RCC 7860 (cell line): ENCODE results near the gene SMARCA5.
"Not testable (repeated sequence)": the region's sequence is repeated elsewhere in the genome, so short reads cannot be mapped to it uniquely, and the experiment has no call there.

Experiments used
- DNase-seq: peaks from one replicate; pipeline ENCODE4 v3.0.0-alpha.2; 2015; ENCODE audit warnings: low spot score
- FAIRE-seq: peaks from 2 replicates; lab custom pipeline; 2012; peaks lifted over from hg19 to GRCh38; lab: Jason Lieb, UNC

SMARCA5 gene, protein sequence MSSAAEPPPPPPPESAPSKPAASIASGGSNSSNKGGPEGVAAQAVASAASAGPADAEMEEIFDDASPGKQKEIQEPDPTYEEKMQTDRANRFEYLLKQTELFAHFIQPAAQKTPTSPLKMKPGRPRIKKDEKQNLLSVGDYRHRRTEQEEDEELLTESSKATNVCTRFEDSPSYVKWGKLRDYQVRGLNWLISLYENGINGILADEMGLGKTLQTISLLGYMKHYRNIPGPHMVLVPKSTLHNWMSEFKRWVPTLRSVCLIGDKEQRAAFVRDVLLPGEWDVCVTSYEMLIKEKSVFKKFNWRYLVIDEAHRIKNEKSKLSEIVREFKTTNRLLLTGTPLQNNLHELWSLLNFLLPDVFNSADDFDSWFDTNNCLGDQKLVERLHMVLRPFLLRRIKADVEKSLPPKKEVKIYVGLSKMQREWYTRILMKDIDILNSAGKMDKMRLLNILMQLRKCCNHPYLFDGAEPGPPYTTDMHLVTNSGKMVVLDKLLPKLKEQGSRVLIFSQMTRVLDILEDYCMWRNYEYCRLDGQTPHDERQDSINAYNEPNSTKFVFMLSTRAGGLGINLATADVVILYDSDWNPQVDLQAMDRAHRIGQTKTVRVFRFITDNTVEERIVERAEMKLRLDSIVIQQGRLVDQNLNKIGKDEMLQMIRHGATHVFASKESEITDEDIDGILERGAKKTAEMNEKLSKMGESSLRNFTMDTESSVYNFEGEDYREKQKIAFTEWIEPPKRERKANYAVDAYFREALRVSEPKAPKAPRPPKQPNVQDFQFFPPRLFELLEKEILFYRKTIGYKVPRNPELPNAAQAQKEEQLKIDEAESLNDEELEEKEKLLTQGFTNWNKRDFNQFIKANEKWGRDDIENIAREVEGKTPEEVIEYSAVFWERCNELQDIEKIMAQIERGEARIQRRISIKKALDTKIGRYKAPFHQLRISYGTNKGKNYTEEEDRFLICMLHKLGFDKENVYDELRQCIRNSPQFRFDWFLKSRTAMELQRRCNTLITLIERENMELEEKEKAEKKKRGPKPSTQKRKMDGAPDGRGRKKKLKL

DNA sequence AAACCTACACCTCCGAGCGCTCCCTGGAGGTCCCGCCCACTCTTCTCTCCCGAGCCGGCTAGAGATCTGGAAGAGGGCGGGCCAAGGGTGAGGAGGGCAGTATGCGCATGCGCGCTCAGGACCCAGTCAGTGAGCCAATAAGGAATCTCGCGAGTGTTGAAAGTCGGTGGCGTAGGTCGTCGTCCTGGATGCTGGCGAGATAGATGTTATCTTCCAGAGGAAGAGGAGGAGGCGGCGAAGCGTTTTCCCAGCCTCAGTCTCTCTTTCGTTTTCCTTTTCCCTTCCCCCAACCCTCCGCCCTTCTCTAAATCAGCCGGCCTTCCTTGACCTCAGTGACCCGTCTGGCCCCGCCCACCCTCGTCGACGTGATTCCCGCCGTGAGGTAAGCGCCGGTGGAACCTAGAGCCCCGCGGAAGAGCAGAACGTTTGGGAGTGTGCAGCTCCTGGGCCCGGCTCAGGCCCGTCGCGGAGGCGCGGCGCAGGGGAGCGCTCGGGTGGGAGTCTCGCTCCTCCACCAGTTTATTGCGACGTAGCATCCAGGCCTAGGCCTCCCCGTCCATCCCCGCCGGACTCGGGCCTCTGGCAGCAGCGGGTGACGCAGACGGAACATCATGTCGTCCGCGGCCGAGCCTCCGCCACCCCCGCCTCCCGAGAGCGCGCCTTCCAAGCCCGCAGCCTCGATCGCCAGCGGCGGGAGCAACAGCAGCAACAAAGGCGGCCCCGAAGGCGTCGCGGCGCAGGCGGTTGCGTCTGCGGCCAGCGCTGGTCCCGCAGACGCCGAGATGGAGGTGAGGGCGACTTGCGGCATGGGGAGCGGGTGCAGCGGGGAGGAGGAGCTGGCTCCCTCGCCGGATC is at the start of gene SMARCA5:
Gene SMARCA5 (plus strand): TSS at position 389 of the 855 bp plus-strand sequence. CDS start 223 bp downstream, at position 612.
- DNase-seq = peak; percentile 98

DNA sequence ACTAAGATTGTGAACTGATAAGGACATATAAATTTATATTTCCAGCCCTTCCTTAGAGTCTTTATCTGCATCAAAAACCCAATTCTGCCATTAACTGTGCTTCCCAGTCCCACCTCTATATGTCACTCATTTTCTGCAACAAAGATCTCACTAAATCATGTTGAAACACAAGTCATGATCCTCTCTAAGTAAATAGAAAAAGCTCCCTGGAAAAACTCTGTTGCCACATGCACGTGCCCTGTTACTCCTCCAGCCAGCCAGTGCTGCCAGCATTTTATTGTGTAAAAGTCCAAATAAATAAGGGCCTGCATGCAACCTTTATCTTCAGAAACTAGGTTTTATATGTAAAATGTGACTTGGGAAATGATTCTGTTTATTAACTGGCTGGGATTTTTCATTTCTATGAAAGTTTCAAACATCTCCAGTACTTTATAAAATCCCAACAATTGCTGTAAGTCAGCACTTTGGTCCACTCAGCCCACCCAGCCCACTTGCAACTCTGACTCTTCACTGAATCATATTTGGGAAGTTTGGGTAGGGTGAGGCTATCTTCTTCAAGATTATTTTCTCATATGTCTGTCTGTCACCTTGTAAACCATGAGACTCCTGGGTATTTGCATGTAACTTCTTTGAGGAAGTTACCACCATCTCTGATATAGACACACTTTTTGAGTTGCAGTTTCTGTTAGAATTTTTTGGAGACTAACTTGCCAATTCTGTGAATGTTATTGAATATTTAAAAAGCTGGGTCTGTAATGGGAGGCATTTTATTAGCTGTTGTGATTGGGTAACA is 40.0 kb upstream of the SMARCA5 start:
- no peak for DNase-seq
- no peak for FAIRE-seq

More for the DNA sequence above, at the start of gene SMARCA5:
- FAIRE-seq = peak; percentile 89

DNA sequence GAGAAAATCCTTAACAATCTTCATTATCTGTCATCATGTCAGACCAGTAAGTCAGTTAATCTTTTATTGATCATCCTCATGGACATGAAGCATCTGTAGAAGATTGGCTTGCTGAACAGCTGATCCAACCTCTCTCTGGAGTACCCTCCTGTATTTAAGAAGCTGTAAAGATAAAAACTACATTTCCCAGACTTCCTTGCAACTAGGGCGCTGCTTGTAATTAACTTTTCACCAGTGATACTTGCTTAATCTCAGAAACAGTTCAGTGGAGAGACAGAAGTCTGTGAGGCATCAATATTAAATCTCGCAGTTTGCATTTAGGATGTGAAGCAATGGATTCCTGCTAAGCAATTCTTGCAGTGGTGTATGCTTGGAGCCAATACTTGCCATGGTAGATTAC is 36.0 kb upstream of the SMARCA5 start:
- DNase-seq = no peak
- FAIRE-seq = no peak

DNA sequence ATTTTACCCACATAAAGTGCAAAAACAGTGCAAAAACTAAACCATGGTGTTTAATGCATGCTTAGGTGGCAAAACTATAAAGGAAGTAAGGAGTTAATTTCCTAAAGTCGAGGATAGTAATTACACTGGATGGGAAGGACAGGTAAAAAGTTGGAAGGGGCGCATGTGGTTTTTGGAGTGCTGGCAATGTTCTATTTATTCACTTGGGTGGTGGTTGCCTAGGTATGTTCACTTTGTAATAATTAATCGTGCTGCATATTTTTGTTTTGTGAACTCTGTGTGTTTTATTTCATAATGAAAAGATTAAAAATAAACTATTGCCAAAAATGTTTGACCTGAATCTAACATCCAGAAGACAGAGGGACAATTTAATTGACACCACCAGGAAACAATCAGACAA is 32.1 kb upstream of the SMARCA5 start:
- FAIRE-seq (no peak), DNase-seq (no peak)

DNA sequence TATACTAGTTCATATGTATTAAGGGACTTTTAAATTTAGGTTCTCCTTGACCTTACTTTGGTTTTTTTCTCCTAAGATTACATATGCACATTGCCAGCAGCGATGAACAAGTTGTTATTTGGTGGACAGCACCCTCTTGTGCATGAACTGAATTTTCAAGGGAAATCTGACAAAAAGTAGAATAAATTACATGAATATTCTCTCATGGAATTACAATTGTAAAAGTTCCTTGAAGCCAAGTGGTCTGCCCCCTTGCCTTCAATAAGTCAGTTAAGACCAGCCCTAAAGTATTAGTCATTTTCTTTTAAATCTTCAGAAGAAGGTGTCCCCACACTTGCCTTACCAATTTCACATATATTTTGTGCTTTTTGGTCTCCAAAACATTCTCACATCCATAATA is 30.7 kb upstream of the SMARCA5 start:
- FAIRE-seq = no peak
- no peak for DNase-seq

DNA sequence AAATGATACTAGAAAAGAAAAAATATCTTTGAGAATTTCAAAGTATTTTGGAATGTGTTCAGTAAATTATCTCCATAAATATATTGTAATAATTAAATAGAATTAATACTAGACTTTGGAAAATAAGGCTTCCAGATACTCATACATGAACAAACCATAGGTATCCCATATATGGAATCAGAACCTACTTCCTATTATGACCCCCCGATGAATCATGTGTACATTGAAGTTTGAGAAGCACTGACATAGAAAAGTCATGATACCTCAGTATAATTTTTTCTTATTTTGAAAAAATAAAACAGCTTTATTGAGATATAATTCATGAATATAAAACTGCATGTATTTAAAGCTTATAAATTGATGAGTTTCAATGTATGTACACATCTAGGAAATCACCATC is 27.2 kb upstream of the SMARCA5 start:
- FAIRE-seq (no peak), DNase-seq (no peak)

DNA sequence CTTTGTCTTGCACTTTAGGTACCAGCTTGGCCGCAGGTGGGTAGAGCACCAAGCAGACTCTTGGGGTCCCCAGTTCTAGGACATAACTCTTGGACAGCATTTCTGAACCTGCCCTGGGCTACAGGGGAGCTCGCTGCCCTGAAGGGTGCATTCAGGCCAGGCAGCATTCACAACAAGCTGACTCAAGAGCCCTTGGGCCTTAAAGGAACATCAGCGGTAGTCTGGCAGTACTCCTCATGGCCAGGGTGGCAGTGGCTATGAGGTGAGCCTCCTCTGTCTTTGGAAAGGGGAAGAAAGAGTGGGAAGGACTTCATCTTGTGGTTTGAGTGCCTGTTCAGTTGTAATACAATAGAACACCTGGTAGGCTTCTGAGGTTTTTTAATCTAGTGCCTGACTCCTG is 24.8 kb upstream of the SMARCA5 start:
- FAIRE-seq = no peak
- DNase-seq = no peak

DNA sequence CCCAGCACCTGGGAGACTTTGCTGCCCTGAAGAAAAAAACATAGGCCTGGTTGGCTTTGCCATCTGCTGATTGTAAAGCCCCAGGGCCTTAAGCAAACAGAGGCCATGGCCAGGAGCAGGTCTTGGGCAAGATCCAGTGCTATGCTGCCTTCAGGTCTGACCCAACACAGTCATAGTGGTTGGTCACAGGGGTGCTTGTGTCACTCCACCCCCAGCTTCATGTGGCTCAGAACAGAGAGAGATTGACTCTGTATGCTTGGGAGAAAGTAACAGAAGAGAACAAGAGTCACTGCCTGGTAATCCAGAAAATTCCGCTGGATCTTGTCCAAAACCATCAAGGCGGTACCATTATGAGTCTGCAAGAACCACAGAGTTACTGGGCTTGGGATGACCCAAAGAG is 24.4 kb upstream of the SMARCA5 start:
- no peak for DNase-seq
- no peak for FAIRE-seq

DNA sequence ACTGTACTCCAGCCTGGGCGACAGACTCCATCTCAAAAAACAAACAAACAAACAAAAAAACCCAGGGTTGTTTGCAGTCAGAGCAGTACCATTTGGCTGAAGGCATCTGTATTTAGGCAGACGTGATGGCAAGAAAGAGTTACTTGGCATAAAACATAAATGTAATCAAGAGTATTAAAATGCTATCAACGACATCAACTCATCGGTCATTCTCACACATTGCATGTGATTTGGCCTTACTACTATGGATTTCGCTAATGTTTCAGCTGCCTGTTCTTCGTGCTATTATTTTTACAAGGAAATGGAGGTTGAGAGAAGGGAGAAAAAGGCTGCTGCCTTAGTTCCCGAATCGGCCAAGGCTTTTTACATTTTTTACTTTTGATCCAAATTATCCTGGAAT is 15.5 kb upstream of the SMARCA5 start:
- no peak for DNase-seq
- FAIRE-seq = no peak

DNA sequence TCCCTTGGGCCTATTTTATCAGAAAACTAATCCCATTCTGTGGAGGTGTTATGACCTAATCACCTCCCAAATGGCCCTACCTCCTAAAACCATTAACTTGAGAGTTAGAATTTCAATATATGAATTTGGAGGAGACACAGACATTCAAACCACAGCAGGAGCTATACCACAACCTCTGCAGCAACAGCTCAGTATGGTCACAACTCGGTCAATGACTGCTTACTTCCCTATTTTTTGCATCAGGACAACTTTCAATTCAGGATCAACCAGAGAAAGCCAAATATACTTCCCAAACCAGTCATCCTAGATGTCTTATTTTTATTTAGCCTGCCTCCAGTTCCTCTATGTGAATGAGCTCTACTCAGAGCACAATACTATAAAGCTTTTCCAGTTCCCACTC is 11.3 kb upstream of the SMARCA5 start:
- FAIRE-seq (no peak), DNase-seq (no peak)

DNA sequence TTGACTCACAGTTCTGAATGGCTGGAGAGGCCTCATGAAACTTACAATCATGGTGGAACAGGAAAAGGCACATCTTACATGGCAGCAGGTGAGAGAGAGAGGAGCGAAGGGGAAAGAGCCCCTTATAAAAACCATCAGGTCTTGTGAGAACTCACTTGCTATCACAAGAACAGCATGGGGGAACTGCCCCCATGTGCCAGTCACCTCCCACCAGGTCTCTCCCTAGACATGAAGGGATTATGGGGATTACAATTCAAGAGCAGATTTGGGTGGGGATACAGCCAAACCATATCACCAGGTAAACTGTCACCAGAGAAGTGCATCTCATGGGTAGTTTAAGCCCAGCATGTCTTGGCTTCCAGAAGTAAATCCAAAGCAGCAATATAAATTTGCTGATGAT is 7.5 kb upstream of the SMARCA5 start:
- no peak for DNase-seq
- no peak for FAIRE-seq

DNA sequence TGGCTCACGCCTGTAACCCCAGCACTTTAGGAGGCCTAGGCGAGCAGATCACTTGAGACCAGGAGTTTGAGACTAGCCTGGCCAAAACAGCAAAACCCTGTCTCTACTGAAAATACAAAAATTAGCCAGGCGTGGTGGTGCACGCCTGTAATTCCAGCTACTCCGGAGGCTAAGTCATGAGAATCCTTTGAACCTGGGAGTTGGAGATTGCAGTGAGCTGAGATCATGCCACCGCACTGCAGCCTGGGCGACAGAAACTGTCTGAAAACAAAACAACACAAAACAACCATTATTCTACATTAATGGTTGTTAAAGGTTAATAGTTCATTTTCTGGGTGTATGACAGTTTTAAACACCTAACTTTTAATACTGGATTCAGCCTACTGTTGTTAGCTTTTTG is 1.6 kb upstream of the SMARCA5 start:
- DNase-seq (no peak), FAIRE-seq (no peak)

DNA sequence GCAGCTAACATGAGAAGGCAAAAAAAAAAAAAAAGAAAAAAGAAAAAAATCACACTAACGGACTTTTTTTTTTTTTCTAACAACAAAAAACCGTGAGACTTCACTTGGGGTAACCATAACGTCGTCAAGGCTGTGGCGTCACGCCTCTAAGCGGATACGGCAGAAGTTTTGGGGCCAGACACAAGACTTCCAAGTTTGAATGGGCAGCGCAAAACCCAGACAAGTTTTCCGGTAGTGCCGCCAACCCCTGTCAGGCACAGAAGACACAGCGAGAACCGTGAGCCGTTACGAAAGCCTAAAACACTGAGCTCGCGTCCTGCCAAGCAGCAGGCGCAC is 556 bp upstream of the SMARCA5 start:
- no peak for DNase-seq

DNA sequence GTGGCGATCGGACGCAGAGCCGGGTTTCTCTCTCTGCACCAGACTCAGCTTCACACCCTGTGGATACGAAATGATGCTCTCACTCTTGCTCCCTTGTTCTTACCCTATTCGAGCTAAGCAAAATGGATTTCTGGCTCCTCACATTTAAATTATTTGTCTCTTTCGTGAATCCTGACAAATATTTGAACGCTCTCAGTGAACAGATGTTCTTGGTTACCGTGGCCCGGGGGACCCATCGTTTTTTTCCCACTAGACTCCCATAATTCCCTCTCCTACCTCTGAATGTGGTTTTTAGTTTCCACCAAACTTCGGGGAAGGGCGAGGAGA is 630 bp downstream of the SMARCA5 start:
- FAIRE-seq = no peak
- no peak for DNase-seq

More for the DNA sequence above, 556 bp upstream of the SMARCA5 start:
- no peak for FAIRE-seq

DNA sequence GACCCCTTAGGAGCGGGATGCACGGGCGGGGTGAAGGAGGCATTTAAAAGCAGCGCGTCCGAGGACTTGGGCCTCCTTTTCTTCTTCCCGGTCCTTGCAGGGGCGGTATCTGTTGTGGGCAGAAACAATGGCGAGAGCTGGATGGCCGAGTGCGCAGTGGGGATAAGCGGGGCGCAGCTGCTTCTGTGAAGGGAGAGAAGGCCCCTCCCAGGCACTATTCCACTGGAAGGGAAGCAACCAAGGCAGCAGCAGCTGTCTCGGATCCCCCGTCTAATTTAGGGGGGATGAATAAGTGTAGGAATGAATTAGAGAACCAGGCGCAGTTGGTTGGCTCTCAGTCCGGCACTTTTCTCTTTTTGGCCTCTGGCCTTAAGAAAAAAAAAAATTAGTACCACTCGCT is 995 bp downstream of the SMARCA5 start:
- DNase-seq = no peak
- no peak for FAIRE-seq

DNA sequence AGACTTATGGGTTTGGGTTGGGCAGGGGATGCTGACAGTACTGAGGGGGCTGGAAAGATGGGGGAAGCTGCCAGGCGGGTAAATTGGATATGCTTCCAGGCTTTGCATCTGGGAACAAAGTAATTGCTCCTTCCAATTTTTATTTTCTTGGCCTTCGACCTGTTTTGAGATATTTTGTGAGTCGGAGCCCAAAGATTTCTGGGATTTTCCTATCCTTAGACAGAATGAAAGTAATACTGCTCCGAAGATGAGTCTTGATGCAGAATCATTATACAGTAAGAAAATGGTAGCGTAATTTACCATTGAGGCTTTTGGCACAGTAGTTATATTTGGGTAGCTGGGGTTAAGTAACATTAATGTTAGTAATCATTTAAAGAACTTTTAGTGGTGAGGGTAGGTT is 1.4 kb downstream of the SMARCA5 start:
- no peak for DNase-seq
- FAIRE-seq = no peak

DNA sequence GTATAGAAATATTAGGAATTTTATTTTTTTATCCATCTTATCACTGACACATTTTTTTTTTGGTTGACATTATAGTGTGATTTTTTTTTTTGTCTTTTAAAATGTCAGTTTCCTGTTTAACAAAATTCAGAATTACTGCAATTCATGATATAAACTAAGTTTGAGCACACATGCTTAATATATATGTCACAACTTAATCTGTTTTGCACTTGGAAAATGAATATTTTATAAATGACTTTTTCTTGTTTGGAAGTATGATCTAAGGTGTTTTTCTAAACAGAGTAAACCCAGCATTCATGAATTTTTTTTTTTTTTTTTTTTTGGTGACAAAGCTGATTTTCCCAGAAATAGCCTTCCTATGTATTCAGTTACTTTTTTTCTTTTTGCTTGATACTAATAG is 2.4 kb downstream of the SMARCA5 start:
- no peak for DNase-seq
- peak; percentile 27 for FAIRE-seq

DNA sequence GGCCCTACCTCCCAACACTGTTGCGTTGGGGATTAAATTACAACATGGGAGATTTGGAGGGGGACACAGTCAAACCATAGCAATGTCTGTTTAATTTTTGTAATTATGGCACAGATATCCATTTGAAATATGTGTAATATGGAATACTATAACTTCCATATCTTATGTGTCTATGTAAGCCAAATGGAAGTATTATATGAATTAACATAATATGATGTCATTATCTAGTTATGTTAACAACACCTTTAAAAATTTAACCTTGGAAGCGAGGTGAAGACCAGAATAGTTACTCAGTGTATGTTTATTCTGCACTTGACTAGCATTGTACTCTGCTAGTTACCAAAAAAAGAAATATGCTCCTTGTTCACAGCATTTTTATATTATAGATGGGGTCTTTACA is 4.3 kb downstream of the SMARCA5 start:
- DNase-seq (no peak), FAIRE-seq (no peak)

DNA sequence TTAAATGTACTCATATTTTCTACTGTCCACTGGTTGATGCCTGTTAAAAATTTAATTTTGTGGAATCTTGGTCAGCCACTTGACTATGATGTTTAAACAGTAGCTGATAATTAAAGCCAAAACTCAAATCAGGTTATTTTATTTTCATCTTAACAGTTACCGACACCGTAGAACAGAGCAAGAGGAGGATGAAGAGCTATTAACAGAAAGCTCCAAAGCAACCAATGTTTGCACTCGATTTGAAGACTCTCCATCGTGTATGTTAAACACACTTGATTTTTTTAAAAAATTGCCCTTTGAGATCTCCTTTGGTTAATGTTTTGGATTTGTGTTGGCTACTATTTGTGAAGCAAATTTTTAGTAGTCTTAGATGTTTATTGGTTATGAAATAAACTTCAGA is 10.7 kb downstream of the SMARCA5 start:
- FAIRE-seq (no peak), DNase-seq (no peak)

DNA sequence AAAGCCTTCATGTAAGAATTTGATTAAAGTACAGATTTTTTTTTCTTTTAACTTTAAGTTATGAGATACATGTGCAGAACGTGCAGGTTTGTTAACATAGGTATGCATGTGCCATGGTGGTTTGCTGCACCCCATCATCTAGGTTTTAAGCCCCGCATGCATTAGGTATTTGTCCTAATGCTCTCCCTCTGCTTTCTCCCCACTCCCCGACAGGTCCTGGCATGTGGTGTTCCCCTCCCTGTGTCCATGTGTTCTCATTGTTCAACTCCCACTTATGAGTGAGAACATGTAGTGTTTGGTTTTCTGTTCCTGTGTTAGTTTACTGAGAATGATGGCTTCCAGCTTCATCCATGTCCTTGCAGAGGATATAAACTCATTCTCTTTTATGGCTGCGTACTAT is 14.5 kb downstream of the SMARCA5 start:
- not testable (repeated sequence) for FAIRE-seq, DNase-seq
